SK-N-SH treated with all-trans-retinoic acid at 6 μM for 48 hours (cell line): Measurements from ENCODE around the gene CEP170.

Source experiments
- ZFP30 ChIP-seq: fragments of 450-650 bp; formaldehyde crosslinking; IDR thresholded peaks from 2 replicates; pipeline ENCODE4 v1.5.0; 2022; ENCODE audit warnings: mild to moderate bottlenecking, moderate library complexity
- ZNF70 ChIP-seq: fragments of 450-650 bp; formaldehyde crosslinking; IDR thresholded peaks from 2 replicates; pipeline ENCODE4 v1.5.0; 2020; ENCODE audit warnings: mild to moderate bottlenecking, moderate library complexity
- TF ChIP-seq, protein P1 (sequence below): fragments of 250-450 bp; sonication (Bioruptor Pico); IDR thresholded peaks from 2 replicates; pipeline ENCODE4 v1.5.1; 2020; ENCODE audit warnings: low read depth, mild to moderate bottlenecking, moderate library complexity

DNA sequence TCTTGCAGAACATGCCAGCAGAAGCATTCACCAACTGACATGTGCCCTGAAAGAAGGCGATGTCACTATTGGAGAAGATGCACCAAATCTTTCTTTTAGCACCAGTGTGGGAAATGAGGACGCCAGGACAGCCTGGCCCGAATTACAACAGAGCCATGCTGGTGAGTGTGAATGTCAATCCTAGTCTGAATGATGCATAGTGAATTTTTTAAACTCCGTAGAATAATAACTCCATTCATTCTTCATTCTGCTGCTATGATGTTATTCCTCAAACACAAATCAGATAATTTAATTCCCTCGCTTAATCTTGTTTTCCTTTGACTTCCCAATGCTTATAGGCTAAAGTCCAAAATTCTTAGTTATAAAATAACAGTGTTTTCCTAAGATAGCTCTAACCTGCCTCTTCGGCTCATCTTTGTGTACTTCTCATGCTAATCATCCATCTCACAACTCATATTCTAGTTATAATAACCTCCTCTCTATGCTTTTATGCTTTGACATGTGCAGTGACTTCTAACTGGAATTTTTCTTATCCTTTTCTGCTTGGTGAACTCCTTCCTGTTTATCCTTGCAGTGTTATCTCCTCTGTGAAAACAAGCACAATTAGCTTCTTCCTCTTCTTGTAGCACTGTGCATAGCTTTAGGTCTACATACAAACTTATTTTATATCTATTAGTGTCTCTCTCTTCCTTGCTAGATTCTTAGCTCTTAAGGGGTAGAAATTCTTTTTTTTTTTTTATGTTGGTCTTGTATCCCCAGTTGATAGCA, 15.2 kb upstream of the CEP170 start:
- TF ChIP-seq ZNF70 (CRISPR knock-in tag) (no peak), ZFP30 (CRISPR knock-in tag) (no peak)
- TF ChIP-seq, protein P1, sequence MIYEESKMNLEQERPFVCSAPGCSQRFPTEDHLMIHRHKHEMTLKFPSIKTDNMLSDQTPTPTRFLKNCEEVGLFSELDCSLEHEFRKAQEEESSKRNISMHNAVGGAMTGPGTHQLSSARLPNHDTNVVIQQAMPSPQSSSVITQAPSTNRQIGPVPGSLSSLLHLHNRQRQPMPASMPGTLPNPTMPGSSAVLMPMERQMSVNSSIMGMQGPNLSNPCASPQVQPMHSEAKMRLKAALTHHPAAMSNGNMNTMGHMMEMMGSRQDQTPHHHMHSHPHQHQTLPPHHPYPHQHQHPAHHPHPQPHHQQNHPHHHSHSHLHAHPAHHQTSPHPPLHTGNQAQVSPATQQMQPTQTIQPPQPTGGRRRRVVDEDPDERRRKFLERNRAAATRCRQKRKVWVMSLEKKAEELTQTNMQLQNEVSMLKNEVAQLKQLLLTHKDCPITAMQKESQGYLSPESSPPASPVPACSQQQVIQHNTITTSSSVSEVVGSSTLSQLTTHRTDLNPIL (CRISPR knock-in tag), result no peak
